ENCODE data around the gene NRK.

The NRK gene

DNA sequence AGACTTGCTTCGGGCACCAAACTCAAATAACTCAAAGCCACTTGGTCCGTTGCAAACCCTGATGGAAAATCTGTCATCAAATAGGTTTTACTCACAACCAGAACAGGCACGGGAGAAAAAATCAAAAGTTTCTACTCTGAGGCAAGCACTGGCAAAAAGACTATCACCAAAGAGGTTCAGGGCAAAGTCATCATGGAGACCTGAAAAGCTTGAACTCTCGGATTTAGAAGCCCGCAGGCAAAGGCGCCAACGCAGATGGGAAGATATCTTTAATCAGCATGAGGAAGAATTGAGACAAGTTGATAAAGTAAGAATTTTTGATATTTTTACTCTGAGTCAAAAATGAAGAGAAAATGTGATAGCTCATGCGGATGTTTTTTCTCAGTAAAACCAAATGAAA lies 87.2 kb downstream of the NRK start:
- TF ChIP-seq TEAD4 (IDR thresholded peaks at IDR 0.05) (no peak), TCF12 (IDR thresholded peaks at IDR 0.05; ENCODE audit: low read depth) (no peak), YY1 (IDR thresholded peaks at IDR 0.05; ENCODE audit: low read depth) (no peak), RAD21 (IDR thresholded peaks at IDR 0.05; ENCODE audit: low read depth) (no peak), EP300 (IDR thresholded peaks at IDR 0.05; ENCODE audit: borderline replicate concordance) (no peak), CREB1 (IDR thresholded peaks at IDR 0.05; ENCODE audit: low read depth) (no peak), NFIC (IDR thresholded peaks at IDR 0.05) (no peak), CEBPB (IDR thresholded peaks at IDR 0.05) (no peak), FOXM1 (IDR thresholded peaks at IDR 0.05; ENCODE audit: borderline replicate concordance, low read depth) (no peak), ZBTB7A (IDR thresholded peaks at IDR 0.05; ENCODE audit: low read depth) (no peak), EGR1 (IDR thresholded peaks at IDR 0.05) (no peak)
- TF ChIP-seq, protein P1, sequence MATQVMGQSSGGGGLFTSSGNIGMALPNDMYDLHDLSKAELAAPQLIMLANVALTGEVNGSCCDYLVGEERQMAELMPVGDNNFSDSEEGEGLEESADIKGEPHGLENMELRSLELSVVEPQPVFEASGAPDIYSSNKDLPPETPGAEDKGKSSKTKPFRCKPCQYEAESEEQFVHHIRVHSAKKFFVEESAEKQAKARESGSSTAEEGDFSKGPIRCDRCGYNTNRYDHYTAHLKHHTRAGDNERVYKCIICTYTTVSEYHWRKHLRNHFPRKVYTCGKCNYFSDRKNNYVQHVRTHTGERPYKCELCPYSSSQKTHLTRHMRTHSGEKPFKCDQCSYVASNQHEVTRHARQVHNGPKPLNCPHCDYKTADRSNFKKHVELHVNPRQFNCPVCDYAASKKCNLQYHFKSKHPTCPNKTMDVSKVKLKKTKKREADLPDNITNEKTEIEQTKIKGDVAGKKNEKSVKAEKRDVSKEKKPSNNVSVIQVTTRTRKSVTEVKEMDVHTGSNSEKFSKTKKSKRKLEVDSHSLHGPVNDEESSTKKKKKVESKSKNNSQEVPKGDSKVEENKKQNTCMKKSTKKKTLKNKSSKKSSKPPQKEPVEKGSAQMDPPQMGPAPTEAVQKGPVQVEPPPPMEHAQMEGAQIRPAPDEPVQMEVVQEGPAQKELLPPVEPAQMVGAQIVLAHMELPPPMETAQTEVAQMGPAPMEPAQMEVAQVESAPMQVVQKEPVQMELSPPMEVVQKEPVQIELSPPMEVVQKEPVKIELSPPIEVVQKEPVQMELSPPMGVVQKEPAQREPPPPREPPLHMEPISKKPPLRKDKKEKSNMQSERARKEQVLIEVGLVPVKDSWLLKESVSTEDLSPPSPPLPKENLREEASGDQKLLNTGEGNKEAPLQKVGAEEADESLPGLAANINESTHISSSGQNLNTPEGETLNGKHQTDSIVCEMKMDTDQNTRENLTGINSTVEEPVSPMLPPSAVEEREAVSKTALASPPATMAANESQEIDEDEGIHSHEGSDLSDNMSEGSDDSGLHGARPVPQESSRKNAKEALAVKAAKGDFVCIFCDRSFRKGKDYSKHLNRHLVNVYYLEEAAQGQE (IDR thresholded peaks at IDR 0.05; ENCODE audit: low read depth), result no peak
- TF ChIP-seq, protein P2, sequence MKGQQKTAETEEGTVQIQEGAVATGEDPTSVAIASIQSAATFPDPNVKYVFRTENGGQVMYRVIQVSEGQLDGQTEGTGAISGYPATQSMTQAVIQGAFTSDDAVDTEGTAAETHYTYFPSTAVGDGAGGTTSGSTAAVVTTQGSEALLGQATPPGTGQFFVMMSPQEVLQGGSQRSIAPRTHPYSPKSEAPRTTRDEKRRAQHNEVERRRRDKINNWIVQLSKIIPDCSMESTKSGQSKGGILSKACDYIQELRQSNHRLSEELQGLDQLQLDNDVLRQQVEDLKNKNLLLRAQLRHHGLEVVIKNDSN (IDR thresholded peaks at IDR 0.05), result no peak

DNA sequence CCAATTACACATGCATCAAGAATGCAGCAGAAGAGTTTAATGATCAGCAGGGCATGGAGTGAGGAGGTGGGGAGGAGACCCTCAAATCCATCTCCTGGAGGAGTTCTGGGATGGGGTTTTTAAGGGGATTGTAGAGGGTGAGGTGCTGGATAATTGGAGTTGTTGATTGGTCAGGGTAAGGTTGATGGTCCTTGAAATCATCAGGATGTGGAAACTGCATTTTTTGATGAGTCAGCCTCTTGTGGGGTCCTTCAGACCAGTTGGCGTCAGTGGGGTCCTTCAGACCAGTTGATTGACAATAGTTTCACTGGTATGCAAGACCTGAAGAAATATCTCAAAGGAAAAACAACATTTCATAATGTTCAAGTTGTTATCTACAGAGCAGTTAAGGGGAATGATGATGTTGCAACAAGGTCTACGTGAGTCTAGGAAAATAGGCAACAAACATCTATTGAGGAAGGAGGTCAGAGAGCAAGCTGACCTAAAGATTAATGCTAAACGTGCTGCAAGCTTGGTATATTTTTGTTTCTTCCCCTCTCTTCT lies 88.3 kb downstream of the NRK start:
- no peak for TF ChIP-seq CREB1 (IDR thresholded peaks at IDR 0.05; ENCODE audit: low read depth)
- TF ChIP-seq NFIC (IDR thresholded peaks at IDR 0.05), result no peak
- no peak for TF ChIP-seq YY1 (IDR thresholded peaks at IDR 0.05; ENCODE audit: low read depth)
- TF ChIP-seq, protein P2 (IDR thresholded peaks at IDR 0.05), result no peak
- no peak for TF ChIP-seq TEAD4 (IDR thresholded peaks at IDR 0.05)
- no peak for TF ChIP-seq CEBPB (IDR thresholded peaks at IDR 0.05)
- TF ChIP-seq TCF12 (IDR thresholded peaks at IDR 0.05; ENCODE audit: low read depth), result no peak
- TF ChIP-seq, protein P1 (IDR thresholded peaks at IDR 0.05; ENCODE audit: low read depth), result no peak
- no peak for TF ChIP-seq EGR1 (IDR thresholded peaks at IDR 0.05)
- no peak for TF ChIP-seq TAF1 (IDR thresholded peaks at IDR 0.05; ENCODE audit: low read depth)
- no peak for TF ChIP-seq RAD21 (IDR thresholded peaks at IDR 0.05; ENCODE audit: low read depth)
- TF ChIP-seq, protein P3, sequence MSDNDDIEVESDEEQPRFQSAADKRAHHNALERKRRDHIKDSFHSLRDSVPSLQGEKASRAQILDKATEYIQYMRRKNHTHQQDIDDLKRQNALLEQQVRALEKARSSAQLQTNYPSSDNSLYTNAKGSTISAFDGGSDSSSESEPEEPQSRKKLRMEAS (IDR thresholded peaks at IDR 0.05), result no peak
- no peak for TF ChIP-seq EP300 (IDR thresholded peaks at IDR 0.05; ENCODE audit: borderline replicate concordance)
- no peak for TF ChIP-seq FOXM1 (IDR thresholded peaks at IDR 0.05; ENCODE audit: borderline replicate concordance, low read depth)
- TF ChIP-seq ZBTB7A (IDR thresholded peaks at IDR 0.05; ENCODE audit: low read depth), result no peak

DNA sequence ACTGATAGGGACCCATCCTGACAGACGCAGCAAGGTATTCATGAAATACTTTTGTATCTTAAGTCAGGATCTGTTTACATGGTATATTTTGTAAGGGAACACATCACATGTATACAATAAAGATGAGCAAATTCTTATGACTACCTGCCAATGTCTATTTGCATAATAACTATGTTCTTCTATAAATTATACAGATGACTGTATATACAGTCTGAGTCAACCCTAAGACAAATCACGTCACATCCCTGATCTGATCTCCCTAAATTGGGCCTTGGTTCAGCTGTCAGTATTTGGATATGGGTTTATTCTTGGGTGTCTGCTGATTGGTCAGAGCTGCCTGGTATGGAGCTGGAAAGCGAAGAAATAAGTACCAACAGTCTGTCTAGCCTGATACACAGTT lies 122.9 kb downstream of the NRK start:
- no peak for TF ChIP-seq CEBPB (IDR thresholded peaks at IDR 0.05)
- no peak for TF ChIP-seq EP300 (IDR thresholded peaks at IDR 0.05; ENCODE audit: borderline replicate concordance)
- TF ChIP-seq TCF12 (IDR thresholded peaks at IDR 0.05; ENCODE audit: low read depth), result no peak
- TF ChIP-seq TAF1 (IDR thresholded peaks at IDR 0.05; ENCODE audit: low read depth), result no peak
- no peak for TF ChIP-seq EGR1 (IDR thresholded peaks at IDR 0.05)

DNA sequence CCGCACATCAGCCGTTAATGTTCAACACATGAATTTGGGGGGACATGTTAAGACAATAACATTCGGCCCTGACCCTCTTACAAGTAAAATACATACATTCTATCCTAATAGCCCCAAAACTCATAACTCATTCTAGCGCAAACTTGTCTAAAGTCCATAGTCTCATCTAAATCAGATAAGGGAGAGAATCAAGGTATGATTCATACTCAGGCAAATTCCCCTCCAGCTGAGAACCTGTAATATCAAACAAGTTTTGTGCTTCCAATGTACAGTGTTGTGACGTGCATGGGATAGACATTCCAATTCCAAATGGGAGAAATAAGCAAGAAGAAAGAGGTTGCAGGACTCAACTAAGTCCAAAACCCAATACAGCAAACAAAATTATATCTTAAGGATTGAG lies 147.1 kb downstream of the NRK start:
- TF ChIP-seq CEBPB (IDR thresholded peaks at IDR 0.05), result no peak
- no peak for TF ChIP-seq TEAD4 (IDR thresholded peaks at IDR 0.05)
- TF ChIP-seq, protein P1 (IDR thresholded peaks at IDR 0.05; ENCODE audit: low read depth), result no peak
- no peak for TF ChIP-seq ZBTB7A (IDR thresholded peaks at IDR 0.05; ENCODE audit: low read depth)
- no peak for TF ChIP-seq TAF1 (IDR thresholded peaks at IDR 0.05; ENCODE audit: low read depth)
- no peak for TF ChIP-seq RAD21 (IDR thresholded peaks at IDR 0.05; ENCODE audit: low read depth)
- TF ChIP-seq NFIC (IDR thresholded peaks at IDR 0.05), result no peak
